Measurements from ENCODE around the gene MIGA1. TPM values are rescaled to one million over a fixed set of nuclear protein-coding genes. Genes with fewer than 3 reads are reported as not detected.
"Not testable (repeated sequence)": the region's sequence is repeated elsewhere in the genome, so short reads cannot be mapped to it uniquely, and the experiment has no call there.

The MIGA1 gene, protein sequence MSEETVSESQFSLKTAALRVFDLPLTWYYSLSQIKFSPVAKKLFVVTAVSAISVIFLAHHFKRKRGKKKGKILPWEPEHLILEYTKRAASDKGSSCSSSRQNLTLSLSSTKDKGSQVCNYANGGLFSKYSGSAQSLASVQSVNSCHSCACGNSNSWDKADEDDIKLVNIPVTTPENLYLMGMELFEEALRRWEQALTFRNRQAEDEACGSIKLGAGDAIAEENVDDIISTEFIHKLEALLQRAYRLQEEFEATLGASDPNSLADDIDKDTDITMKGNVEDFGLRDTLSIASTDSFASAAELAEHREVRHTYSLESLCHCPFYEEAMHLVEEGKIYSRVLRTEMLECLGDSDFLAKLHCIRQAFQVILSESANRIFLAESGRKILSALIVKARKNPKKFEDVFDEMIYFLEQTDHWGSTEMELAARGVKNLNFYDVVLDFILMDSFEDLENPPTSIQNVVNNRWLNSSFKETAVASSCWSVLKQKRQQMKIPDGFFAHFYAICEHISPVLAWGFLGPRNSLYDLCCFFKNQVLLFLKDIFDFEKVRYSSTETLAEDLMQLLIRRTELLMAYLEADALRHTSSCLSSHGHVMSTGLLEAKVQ
- polyA plus RNA-seq, result 1 to 10 TPM; 1.0 to 1.9 TPM

DNA sequence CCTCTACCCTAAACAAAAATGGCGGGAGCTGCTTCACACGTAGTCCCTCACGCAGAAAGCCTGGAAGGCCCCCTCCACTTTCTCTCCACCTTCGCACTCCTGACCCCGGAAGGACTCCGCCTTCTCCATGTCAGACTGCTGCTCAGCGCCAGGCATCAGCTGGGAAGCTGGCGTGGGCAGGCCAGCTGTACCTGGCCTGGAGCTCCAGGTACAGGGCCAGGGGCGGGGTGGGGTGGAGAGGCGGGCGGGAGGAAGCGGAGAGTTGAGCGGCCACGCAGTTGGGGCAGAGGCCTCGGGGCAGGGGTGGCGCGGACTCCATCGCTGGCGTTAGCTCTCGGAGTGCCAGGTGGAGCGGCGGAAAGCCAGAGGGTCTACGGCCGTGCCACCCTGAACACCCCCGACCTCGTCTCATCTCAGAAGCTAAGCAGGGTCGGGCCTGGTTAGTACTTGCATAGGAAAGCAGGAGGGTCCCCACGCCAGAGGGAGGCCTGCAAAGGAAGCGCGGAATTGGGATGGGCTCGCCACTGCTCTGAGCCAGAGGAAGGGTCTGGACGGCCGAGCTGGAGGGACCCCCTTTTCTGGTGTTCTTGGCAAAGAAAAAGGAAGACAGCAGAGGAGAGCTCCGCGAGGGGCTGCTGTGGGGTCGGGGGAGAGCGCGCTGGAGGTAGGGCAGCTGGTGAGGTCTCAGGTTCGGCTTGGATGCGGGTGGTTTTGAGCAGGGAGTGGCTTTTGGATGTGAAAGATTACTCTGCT lies at the start of gene MIGA1:
Gene MIGA1 (plus strand): TSS at position 121 of the 753 bp plus-strand sequence. CDS start 3,604 bp downstream, outside the sequence.
- peak within 1 kb of the TSS; percentile 83 to 91 for H3K4me3 ChIP-seq (ENCODE audit: low read depth in 1 of 2, low read length in 2 of 2)
- H3K36me3 ChIP-seq (ENCODE audit: control insufficient read depth in 2 of 2, insufficient read depth in 2 of 2, low read length in 1 of 2), result no peaks in the 10 kb centered on the region
- no peaks in the 10 kb centered on the region for H3K9me3 ChIP-seq (ENCODE audit: control insufficient read depth in 2 of 2, insufficient read depth in 1 of 2, low read depth in 1 of 2, low read length in 1 of 2)
- no peaks in the 10 kb centered on the region for H3K4me1 ChIP-seq (ENCODE audit: control insufficient read depth in 2 of 2, insufficient read depth in 2 of 2, low read length in 1 of 2)
- H3K27me3 ChIP-seq (ENCODE audit: control insufficient read depth in 1 of 2, insufficient read depth in 2 of 2, low read length in 2 of 2), result no peaks in the 10 kb centered on the region
- 0 to 1% methylated on average over 40 of the region's 40 CpGs for WGBS, 2 donors
- H3K27ac ChIP-seq (ENCODE audit: low read depth in 2 of 2, low read length in 1 of 2), result peak within 1 kb of the TSS; percentile 64 to 74

DNA sequence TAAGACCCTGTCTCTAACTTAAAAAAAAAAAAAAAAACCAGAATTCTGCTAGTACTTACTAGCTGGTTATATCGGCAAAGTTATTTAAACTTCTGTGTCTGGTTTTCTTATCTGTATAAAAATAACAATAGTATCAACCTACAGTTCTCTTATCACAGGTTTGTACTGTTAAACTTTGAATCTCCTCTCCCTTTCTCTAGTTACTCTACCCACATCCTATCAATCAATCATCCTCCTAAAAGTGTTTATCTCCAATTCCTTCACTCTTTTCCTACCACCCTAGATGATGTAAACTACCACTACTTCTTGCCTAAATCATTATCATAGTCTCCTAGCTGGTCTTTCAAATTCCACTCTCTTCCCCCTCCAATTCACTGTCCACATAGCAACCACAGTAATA lies 47.4 kb upstream of the MIGA1 start:
- Histone ChIP-seq H3K27ac (ENCODE audit: low read depth in 2 of 2, low read length in 1 of 2) (no peak overlapping the region), H3K27me3 (ENCODE audit: control insufficient read depth in 1 of 2, insufficient read depth in 2 of 2, low read length in 2 of 2) (no peaks in the 10 kb centered on the region), H3K4me3 (ENCODE audit: low read depth in 1 of 2, low read length in 2 of 2) (no peak overlapping the region), H3K4me1 (ENCODE audit: control insufficient read depth in 2 of 2, insufficient read depth in 2 of 2, low read length in 1 of 2) (no peaks in the 10 kb centered on the region), H3K36me3 (ENCODE audit: control insufficient read depth in 2 of 2, insufficient read depth in 2 of 2, low read length in 1 of 2) (peaks cover 0 to 5% of the 10 kb centered on the region in 2 donors), H3K9me3 (ENCODE audit: control insufficient read depth in 2 of 2, insufficient read depth in 1 of 2, low read depth in 1 of 2, low read length in 1 of 2) (no peaks in the 10 kb centered on the region)
- WGBS, 2 donors, result 83% methylated on average over 1 of the region's 1 CpG

DNA sequence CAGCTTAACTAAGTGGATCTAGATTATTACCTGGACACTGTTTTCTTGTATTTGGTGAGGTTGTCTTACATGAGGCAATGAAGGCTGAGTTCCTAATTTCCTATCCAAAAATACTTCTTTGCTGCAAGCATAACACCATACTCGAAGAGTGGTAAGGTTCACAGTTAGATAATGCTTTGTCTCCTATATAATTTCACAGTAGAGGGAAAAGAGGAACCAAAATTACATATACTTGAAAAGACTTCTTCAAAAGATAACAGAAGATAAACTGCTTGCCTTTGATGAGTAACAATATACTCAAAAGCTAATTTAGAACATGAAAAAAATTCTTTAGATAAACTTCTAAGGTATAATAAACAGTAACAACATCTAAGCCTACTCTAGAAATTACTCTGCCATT lies 40.2 kb upstream of the MIGA1 start:
- Histone ChIP-seq H3K36me3 (ENCODE audit: control insufficient read depth in 2 of 2, insufficient read depth in 2 of 2, low read length in 1 of 2) (no peaks in the 10 kb centered on the region), H3K4me1 (ENCODE audit: control insufficient read depth in 2 of 2, insufficient read depth in 2 of 2, low read length in 1 of 2) (no peaks in the 10 kb centered on the region), H3K27ac (ENCODE audit: low read depth in 2 of 2, low read length in 1 of 2) (no peak overlapping the region), H3K27me3 (ENCODE audit: control insufficient read depth in 1 of 2, insufficient read depth in 2 of 2, low read length in 2 of 2) (no peaks in the 10 kb centered on the region), H3K4me3 (ENCODE audit: low read depth in 1 of 2, low read length in 2 of 2) (no peak overlapping the region), H3K9me3 (ENCODE audit: control insufficient read depth in 2 of 2, insufficient read depth in 1 of 2, low read depth in 1 of 2, low read length in 1 of 2) (no peaks in the 10 kb centered on the region)
- 89% methylated on average over 1 of the region's 1 CpG for WGBS, 2 donors

DNA sequence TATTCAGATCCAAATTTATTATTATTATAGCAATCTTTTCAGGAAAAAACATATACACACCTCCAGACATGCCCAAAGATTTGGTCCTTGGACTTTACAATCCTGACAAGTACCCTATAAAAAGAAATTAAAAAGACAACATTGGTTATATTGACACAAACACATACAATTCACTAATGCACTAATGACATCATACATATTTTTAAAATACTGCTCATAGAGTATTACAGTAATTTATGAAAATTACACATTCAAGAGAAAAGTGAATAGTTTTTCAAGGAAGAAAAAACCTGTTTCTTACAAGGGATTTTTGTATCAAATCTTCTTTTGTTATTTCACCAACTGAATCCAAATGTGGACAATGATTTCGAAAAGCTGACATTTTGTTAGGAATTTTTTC lies 38.1 kb upstream of the MIGA1 start:
- no peak overlapping the region for H3K27ac ChIP-seq (ENCODE audit: low read depth in 2 of 2, low read length in 1 of 2)
- no peaks in the 10 kb centered on the region for H3K9me3 ChIP-seq (ENCODE audit: control insufficient read depth in 2 of 2, insufficient read depth in 1 of 2, low read depth in 1 of 2, low read length in 1 of 2)
- H3K4me1 ChIP-seq (ENCODE audit: control insufficient read depth in 2 of 2, insufficient read depth in 2 of 2, low read length in 1 of 2), result no peaks in the 10 kb centered on the region
- H3K36me3 ChIP-seq (ENCODE audit: control insufficient read depth in 2 of 2, insufficient read depth in 2 of 2, low read length in 1 of 2), result no peaks in the 10 kb centered on the region
- WGBS, 2 donors, result 91 to 98% methylated on average over 1 of the region's 1 CpG
- no peaks in the 10 kb centered on the region for H3K27me3 ChIP-seq (ENCODE audit: control insufficient read depth in 1 of 2, insufficient read depth in 2 of 2, low read length in 2 of 2)
- H3K4me3 ChIP-seq (ENCODE audit: low read depth in 1 of 2, low read length in 2 of 2), result no peak overlapping the region

DNA sequence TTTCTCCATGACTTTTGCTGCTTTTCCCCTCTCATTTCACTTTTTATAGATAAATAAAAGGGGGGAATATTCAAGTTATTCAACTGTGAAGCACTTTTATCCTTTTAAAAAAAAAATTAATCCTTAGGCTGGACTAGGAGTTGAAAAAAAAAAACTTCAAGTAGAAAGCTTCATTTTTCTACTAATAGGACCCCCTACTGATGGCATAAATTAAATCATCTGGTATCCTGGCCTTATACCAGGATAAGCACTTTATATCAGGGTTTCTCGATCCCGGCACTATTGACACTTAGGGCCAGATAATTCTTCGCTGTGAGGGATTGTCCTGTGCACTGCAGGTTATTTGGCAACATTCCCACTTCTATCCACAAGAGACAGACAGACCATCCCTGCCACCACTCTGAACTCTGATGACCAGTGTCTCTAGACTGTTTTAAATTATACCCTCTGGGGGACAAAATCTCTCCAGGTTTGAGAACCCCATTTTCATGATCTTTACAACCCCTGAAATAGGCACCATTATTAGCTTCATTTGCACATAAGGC lies 37.4 kb upstream of the MIGA1 start:
- Histone ChIP-seq H3K36me3 (ENCODE audit: control insufficient read depth in 2 of 2, insufficient read depth in 2 of 2, low read length in 1 of 2) (no peaks in the 10 kb centered on the region), H3K4me3 (ENCODE audit: low read depth in 1 of 2, low read length in 2 of 2) (no peak overlapping the region), H3K27ac (ENCODE audit: low read depth in 2 of 2, low read length in 1 of 2) (no peak overlapping the region), H3K4me1 (ENCODE audit: control insufficient read depth in 2 of 2, insufficient read depth in 2 of 2, low read length in 1 of 2) (no peaks in the 10 kb centered on the region), H3K9me3 (ENCODE audit: control insufficient read depth in 2 of 2, insufficient read depth in 1 of 2, low read depth in 1 of 2, low read length in 1 of 2) (no peaks in the 10 kb centered on the region), H3K27me3 (ENCODE audit: control insufficient read depth in 1 of 2, insufficient read depth in 2 of 2, low read length in 2 of 2) (no peaks in the 10 kb centered on the region)
- WGBS, 2 donors, result 80 to 98% methylated on average over 3 of the region's 3 CpGs

DNA sequence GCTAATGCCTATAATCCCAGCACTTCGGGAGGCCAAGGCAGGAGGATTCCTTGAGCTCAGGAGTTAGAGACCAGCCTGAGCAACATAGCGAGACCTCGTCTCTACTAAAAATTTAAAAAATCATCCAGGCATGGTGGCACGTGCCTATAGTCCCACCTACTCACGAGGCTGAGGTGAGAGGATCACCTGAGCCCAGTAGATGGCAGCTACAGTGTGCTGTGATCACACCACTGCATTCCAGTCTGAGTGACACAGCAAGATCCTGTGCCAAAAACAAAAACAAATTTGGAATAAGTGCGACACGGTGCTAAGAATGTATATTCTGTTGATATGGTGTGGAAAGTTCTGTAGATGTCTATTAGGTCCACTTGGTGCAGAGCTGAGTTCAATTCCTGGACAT lies 34.9 kb upstream of the MIGA1 start:
- 84 to 89% methylated on average over 7 of the region's 7 CpGs for WGBS, 2 donors
- Histone ChIP-seq H3K27ac (ENCODE audit: low read depth in 2 of 2, low read length in 1 of 2) (no peak overlapping the region), H3K4me3 (ENCODE audit: low read depth in 1 of 2, low read length in 2 of 2) (no peak overlapping the region), H3K36me3 (ENCODE audit: control insufficient read depth in 2 of 2, insufficient read depth in 2 of 2, low read length in 1 of 2) (no peaks in the 10 kb centered on the region), H3K27me3 (ENCODE audit: control insufficient read depth in 1 of 2, insufficient read depth in 2 of 2, low read length in 2 of 2) (no peaks in the 10 kb centered on the region), H3K4me1 (ENCODE audit: control insufficient read depth in 2 of 2, insufficient read depth in 2 of 2, low read length in 1 of 2) (no peaks in the 10 kb centered on the region), H3K9me3 (ENCODE audit: control insufficient read depth in 2 of 2, insufficient read depth in 1 of 2, low read depth in 1 of 2, low read length in 1 of 2) (no peaks in the 10 kb centered on the region)

DNA sequence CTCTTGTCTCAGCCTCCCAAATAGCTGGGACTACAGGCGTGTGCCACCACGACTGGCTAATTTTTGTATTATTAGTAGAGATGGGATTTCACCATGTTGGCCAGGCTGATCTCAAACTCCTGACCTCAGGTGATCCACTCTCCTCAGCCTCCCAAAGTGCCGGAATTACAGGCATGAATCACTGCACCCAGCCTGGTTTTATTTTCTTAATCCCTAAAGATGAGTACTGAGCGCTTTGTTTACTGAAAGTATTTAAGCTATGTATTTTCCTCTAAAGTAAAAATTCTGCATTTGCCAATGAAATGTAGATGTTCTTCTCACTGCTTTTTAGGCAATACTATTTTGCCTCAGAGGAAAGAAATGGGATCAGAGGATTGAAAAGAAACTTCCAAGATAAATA lies 30.0 kb upstream of the MIGA1 start:
- not testable (repeated sequence) for H3K4me3 ChIP-seq (ENCODE audit: low read depth in 1 of 2, low read length in 2 of 2); H3K36me3 ChIP-seq (ENCODE audit: control insufficient read depth in 2 of 2, insufficient read depth in 2 of 2, low read length in 1 of 2); H3K9me3 ChIP-seq (ENCODE audit: control insufficient read depth in 2 of 2, insufficient read depth in 1 of 2, low read depth in 1 of 2, low read length in 1 of 2); H3K27me3 ChIP-seq (ENCODE audit: control insufficient read depth in 1 of 2, insufficient read depth in 2 of 2, low read length in 2 of 2); H3K4me1 ChIP-seq (ENCODE audit: control insufficient read depth in 2 of 2, insufficient read depth in 2 of 2, low read length in 1 of 2); H3K27ac ChIP-seq (ENCODE audit: low read depth in 2 of 2, low read length in 1 of 2)
- WGBS, 2 donors, result 77 to 84% methylated on average over 4 of the region's 4 CpGs

DNA sequence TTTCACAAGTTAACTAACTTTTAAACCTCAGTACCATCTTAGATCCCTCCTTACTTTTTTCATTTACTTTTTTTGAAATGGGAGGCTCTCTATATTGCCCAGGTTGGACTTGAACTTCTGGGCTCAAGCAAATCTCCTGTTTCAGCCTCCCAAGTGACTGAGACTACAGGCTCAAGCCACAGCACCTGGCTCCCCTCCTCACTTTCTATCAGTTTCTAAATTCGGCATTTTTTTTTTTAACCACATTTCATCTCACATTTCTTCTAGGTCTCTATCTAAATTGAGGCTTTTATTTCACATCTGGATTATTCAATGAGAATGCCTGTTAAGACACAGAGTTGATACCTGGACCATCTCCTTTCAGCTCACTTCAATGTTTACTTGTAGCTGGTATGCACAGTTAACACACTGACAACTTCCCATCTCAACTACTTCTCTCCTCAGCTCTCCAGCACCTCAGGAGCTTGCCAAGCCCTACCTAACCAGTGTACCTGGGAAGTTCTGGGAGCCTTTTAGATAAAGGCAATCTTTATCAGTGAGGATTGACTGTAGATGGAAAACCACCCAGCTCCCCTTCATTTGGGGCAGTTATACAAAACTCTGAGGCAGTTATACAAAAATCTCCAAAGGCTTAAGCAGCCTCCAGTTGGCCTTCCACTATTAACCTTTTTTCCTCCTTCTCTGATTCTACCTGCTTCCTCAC lies 23.2 kb upstream of the MIGA1 start:
- no peaks in the 10 kb centered on the region for H3K27me3 ChIP-seq (ENCODE audit: control insufficient read depth in 1 of 2, insufficient read depth in 2 of 2, low read length in 2 of 2)
- no peaks in the 10 kb centered on the region for H3K9me3 ChIP-seq (ENCODE audit: control insufficient read depth in 2 of 2, insufficient read depth in 1 of 2, low read depth in 1 of 2, low read length in 1 of 2)
- H3K4me3 ChIP-seq (ENCODE audit: low read depth in 1 of 2, low read length in 2 of 2), result no peak overlapping the region
- no peaks in the 10 kb centered on the region for H3K36me3 ChIP-seq (ENCODE audit: control insufficient read depth in 2 of 2, insufficient read depth in 2 of 2, low read length in 1 of 2)
- WGBS, 2 donors, result 64 to 82% methylated on average over 1 of the region's 1 CpG
- H3K27ac ChIP-seq (ENCODE audit: low read depth in 2 of 2, low read length in 1 of 2), result no peak overlapping the region
- no peaks in the 10 kb centered on the region for H3K4me1 ChIP-seq (ENCODE audit: control insufficient read depth in 2 of 2, insufficient read depth in 2 of 2, low read length in 1 of 2)

DNA sequence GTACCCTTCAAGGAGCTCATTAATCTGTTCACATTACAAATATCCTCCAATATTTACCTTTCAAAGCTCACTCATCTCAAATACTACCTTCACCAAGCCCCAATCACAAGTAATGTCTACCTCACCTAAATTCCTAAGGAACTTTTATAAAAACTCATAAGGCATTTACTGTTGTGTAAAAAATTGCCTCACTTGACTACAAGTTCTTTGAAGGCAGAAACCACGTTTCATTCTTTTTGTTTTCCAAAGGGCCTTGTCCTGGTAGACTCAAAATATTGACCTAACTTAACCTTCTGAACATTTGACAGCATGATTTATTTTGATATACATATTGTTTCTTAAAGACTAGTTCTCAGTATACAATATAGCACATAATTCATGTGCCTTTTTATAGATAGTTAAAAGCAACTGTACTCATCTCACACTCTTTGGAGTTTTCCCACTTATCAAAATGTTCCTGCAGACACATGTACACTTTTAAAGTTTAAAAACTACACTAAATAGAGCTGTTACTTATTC lies 22.3 kb upstream of the MIGA1 start:
- no peak overlapping the region for H3K27ac ChIP-seq (ENCODE audit: low read depth in 2 of 2, low read length in 1 of 2)
- 49 to 58% methylated on average over 1 of the region's 1 CpG for WGBS, 2 donors
- no peaks in the 10 kb centered on the region for H3K27me3 ChIP-seq (ENCODE audit: control insufficient read depth in 1 of 2, insufficient read depth in 2 of 2, low read length in 2 of 2)
- no peaks in the 10 kb centered on the region for H3K4me1 ChIP-seq (ENCODE audit: control insufficient read depth in 2 of 2, insufficient read depth in 2 of 2, low read length in 1 of 2)
- no peaks in the 10 kb centered on the region for H3K9me3 ChIP-seq (ENCODE audit: control insufficient read depth in 2 of 2, insufficient read depth in 1 of 2, low read depth in 1 of 2, low read length in 1 of 2)
- no peaks in the 10 kb centered on the region for H3K36me3 ChIP-seq (ENCODE audit: control insufficient read depth in 2 of 2, insufficient read depth in 2 of 2, low read length in 1 of 2)
- H3K4me3 ChIP-seq (ENCODE audit: low read depth in 1 of 2, low read length in 2 of 2), result no peak overlapping the region
